ENCODE data around the gene ITGB8.

DNA sequence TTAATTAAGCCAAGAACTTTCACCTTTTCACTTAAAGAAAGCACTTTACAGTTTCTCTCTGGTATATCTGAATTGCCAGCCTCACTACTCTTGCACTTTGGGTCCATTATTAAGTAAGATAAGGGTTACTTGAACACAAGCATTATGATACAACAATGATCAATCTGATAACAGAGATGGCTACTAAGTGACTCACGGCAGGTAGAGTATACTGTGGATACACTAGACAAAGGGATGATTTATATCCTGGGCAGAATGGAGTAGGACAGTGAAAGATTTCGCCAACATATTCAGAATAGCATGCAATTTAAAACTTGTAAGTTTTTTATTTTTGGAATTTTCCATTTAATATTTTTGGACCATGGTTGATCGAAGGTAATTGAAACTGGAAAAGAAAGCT lies 34.3 kb upstream of the ITGB8 start:
- TF ChIP-seq, protein P1, sequence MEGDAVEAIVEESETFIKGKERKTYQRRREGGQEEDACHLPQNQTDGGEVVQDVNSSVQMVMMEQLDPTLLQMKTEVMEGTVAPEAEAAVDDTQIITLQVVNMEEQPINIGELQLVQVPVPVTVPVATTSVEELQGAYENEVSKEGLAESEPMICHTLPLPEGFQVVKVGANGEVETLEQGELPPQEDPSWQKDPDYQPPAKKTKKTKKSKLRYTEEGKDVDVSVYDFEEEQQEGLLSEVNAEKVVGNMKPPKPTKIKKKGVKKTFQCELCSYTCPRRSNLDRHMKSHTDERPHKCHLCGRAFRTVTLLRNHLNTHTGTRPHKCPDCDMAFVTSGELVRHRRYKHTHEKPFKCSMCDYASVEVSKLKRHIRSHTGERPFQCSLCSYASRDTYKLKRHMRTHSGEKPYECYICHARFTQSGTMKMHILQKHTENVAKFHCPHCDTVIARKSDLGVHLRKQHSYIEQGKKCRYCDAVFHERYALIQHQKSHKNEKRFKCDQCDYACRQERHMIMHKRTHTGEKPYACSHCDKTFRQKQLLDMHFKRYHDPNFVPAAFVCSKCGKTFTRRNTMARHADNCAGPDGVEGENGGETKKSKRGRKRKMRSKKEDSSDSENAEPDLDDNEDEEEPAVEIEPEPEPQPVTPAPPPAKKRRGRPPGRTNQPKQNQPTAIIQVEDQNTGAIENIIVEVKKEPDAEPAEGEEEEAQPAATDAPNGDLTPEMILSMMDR (conservative IDR thresholded peaks at IDR 0.05; ENCODE audit: low read depth in 2 of 2) = no peak
- TF ChIP-seq POLR2AphosphoS5 (IDR thresholded peaks at IDR 0.05; ENCODE audit: low read depth) (no peak), CREB1 (CRISPR knock-in tag; IDR thresholded peaks at IDR 0.05; ENCODE audit: low read depth) (no peak), EZH2 (IDR thresholded peaks at IDR 0.05; ENCODE audit: low read depth, unreplicated experiment) (no peak), EZH2phosphoT487 (IDR thresholded peaks at IDR 0.05; ENCODE audit: unreplicated experiment) (no peak), JUNB (IDR thresholded peaks at IDR 0.05; ENCODE audit: unreplicated experiment) (no peak), STAT1 (IDR thresholded peaks at IDR 0.05; ENCODE audit: unreplicated experiment) (no peak), ZNF114 (CRISPR knock-in tag; IDR thresholded peaks at IDR 0.05) (no peak), ZNF331 (CRISPR knock-in tag; IDR thresholded peaks at IDR 0.05; ENCODE audit: low read depth) (no peak), NANOG (IDR thresholded peaks at IDR 0.05; ENCODE audit: borderline replicate concordance) (no peak)
- TF ChIP-seq, protein P2, sequence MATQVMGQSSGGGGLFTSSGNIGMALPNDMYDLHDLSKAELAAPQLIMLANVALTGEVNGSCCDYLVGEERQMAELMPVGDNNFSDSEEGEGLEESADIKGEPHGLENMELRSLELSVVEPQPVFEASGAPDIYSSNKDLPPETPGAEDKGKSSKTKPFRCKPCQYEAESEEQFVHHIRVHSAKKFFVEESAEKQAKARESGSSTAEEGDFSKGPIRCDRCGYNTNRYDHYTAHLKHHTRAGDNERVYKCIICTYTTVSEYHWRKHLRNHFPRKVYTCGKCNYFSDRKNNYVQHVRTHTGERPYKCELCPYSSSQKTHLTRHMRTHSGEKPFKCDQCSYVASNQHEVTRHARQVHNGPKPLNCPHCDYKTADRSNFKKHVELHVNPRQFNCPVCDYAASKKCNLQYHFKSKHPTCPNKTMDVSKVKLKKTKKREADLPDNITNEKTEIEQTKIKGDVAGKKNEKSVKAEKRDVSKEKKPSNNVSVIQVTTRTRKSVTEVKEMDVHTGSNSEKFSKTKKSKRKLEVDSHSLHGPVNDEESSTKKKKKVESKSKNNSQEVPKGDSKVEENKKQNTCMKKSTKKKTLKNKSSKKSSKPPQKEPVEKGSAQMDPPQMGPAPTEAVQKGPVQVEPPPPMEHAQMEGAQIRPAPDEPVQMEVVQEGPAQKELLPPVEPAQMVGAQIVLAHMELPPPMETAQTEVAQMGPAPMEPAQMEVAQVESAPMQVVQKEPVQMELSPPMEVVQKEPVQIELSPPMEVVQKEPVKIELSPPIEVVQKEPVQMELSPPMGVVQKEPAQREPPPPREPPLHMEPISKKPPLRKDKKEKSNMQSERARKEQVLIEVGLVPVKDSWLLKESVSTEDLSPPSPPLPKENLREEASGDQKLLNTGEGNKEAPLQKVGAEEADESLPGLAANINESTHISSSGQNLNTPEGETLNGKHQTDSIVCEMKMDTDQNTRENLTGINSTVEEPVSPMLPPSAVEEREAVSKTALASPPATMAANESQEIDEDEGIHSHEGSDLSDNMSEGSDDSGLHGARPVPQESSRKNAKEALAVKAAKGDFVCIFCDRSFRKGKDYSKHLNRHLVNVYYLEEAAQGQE (IDR thresholded peaks at IDR 0.05; ENCODE audit: unreplicated experiment) = no peak
- TF ChIP-seq, protein P3, sequence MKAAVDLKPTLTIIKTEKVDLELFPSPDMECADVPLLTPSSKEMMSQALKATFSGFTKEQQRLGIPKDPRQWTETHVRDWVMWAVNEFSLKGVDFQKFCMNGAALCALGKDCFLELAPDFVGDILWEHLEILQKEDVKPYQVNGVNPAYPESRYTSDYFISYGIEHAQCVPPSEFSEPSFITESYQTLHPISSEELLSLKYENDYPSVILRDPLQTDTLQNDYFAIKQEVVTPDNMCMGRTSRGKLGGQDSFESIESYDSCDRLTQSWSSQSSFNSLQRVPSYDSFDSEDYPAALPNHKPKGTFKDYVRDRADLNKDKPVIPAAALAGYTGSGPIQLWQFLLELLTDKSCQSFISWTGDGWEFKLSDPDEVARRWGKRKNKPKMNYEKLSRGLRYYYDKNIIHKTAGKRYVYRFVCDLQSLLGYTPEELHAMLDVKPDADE (IDR thresholded peaks at IDR 0.05) = no peak

Data from GM23338 (cell line).